ENCODE measurements around the gene CD74. TPM values are rescaled to one million over a fixed set of nuclear protein-coding genes. Genes with fewer than 3 reads are reported as not detected.

Gene CD74
- total RNA-seq, 6 donors from 2014 or later = 957 to 4,783 (median 3,180) TPM

DNA sequence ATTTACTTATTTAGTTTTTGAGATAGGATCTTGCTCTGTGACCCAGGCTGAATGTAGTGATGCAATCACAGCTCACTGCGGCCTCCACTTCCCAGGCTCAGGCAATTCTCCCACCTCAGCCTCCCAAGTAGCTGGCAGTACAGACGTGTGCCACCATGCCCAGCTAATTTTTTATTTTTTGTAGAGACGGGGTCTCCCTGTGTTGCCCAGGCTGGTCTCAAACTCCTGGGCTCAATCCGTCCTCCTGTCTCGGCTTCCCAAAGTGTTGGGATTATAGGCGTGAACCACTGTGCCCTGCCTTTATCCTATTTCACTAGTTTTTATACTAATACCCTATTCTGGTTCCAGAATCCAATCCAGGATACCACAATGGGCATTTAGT, 30.0 kb upstream of the CD74 start:
- Histone ChIP-seq H3K9me3 (no peaks in the 10 kb centered on the region), H3K4me3 (no peak overlapping the region), H3K27ac (no peak overlapping the region), H3K27me3 (no peaks in the 10 kb centered on the region), H3K36me3 (peaks cover 36 to 61% (median 50%) of the 10 kb centered on the region in 4 donors), H3K4me1 (peaks cover 2 to 11% (median 9%) of the 10 kb centered on the region in 4 donors)
- WGBS, 2 donors = 84 to 85% methylated on average over 6 of the region's 6 CpGs
- ATAC-seq (ENCODE audit: low FRiP score in 2 of 2) (no peak), DNase-seq (no peak)
- TF ChIP-seq EP300 (IDR thresholded peaks at IDR 0.05) (no peak), POLR2AphosphoS5 (IDR thresholded peaks at IDR 0.05) (no peak), POLR2A (IDR thresholded peaks at IDR 0.05) (no peak)
- TF ChIP-seq, protein P1, sequence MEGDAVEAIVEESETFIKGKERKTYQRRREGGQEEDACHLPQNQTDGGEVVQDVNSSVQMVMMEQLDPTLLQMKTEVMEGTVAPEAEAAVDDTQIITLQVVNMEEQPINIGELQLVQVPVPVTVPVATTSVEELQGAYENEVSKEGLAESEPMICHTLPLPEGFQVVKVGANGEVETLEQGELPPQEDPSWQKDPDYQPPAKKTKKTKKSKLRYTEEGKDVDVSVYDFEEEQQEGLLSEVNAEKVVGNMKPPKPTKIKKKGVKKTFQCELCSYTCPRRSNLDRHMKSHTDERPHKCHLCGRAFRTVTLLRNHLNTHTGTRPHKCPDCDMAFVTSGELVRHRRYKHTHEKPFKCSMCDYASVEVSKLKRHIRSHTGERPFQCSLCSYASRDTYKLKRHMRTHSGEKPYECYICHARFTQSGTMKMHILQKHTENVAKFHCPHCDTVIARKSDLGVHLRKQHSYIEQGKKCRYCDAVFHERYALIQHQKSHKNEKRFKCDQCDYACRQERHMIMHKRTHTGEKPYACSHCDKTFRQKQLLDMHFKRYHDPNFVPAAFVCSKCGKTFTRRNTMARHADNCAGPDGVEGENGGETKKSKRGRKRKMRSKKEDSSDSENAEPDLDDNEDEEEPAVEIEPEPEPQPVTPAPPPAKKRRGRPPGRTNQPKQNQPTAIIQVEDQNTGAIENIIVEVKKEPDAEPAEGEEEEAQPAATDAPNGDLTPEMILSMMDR (IDR thresholded peaks at IDR 0.05) = no peak

DNA sequence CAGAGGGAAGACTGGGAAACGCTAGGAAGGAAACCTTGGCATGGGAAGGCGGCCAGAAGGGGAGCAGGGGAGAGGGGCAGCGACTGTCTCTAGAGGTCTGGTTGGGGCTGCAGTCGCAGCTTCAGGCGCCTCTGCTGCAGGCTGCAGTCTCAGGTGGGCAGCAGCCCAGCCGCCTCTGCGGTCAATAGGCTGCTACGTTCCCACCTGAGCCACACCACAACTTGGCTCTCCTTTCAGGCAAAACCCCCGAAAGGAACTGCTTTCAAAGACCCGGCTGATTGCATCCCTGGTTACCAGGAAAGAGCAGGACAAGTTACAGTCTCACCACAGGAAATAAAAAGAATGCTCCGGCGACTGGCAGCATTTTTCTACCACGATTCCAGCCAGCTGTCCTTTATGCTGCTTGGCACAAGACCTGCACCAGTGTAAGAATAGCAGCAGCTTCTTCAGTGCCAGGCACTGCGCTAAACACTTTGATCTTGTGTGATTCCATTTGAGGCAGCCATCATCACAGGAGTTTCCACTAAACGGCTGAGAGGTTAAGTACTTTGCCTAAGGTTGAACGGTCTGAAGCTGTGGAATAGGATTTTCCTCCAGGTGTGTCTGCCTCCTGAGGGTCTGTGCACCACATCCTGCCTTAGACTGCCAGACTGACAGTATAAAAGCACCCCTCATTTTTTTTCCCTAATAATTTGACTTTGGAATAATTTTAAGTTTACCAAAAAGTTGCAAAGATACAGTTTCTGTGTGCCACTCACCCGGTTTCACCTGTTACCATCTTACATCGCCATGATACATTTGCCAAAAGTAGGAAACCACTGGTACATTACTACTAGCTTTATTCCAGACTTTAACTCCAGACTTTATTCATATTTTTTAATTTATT, 29.3 kb upstream of the CD74 start:
- DNase-seq (no peak), ATAC-seq (ENCODE audit: low FRiP score in 2 of 2) (no peak)
- Histone ChIP-seq H3K4me1 (peaks cover 0 to 5% (median 3%) of the 10 kb centered on the region in 4 donors), H3K9me3 (no peaks in the 10 kb centered on the region), H3K4me3 (no peak overlapping the region), H3K36me3 (peaks cover 30 to 55% (median 45%) of the 10 kb centered on the region in 4 donors), H3K27ac (no peak overlapping the region), H3K27me3 (no peaks in the 10 kb centered on the region)
- 55 to 65% methylated on average over 15 to 18 of the region's 18 CpGs for WGBS, 2 donors
- TF ChIP-seq EP300 (IDR thresholded peaks at IDR 0.05) = no peak
- TF ChIP-seq, protein P1 (IDR thresholded peaks at IDR 0.05) = no peak
- no peak for TF ChIP-seq POLR2A (IDR thresholded peaks at IDR 0.05)
- TF ChIP-seq POLR2AphosphoS5 (IDR thresholded peaks at IDR 0.05) = no peak

DNA sequence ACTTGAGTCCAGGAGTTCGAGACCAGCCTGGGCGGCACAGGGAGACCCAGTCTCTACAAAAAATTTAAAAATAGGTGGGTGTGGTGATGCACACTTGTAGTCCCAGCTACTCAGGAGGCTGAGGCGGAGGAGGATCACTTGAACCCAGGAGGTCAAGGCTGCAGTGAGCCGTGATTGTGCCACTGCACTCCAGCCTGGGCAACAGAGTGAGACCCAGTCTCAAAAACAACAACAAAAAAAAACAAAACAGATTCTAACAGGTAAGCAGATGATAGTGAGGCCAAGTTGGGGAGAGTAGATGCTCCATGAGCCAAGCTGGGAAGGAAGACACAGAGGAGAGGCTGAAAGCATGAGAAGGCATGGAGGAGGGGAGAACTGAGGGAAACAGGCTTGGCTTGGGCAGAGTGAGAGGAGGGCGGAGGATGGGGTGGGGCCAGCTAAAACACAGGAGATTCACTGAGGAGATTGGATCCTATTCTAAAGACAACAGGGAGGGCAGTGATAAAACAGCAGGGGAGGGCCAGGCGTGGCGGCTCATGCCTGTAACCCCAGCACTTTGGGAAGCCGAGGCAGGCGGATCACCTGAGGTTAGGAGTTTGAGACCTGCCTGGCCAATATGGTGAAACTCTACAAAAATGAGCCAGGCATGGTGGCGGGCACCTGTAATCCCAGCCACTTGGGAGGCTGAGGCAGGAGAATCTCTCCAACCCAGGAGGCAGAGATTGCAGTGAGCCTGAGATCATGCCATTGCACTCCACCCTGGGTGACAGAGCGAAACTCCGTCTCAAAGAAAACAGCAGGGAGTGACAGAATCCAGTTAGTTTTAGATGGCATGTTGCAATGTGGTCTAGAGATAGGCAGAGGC, 28.5 kb upstream of the CD74 start:
- DNase-seq (no peak), ATAC-seq (ENCODE audit: low FRiP score in 2 of 2) (no peak)
- Histone ChIP-seq H3K9me3 (no peaks in the 10 kb centered on the region), H3K36me3 (peaks cover 22 to 46% (median 36%) of the 10 kb centered on the region in 4 donors), H3K27ac (no peak overlapping the region), H3K27me3 (no peaks in the 10 kb centered on the region), H3K4me3 (no peak overlapping the region), H3K4me1 (peaks cover 0 to 3% (median under 1%) of the 10 kb centered on the region in 4 donors)
- TF ChIP-seq POLR2A (IDR thresholded peaks at IDR 0.05) (no peak), EP300 (IDR thresholded peaks at IDR 0.05) (no peak), POLR2AphosphoS5 (IDR thresholded peaks at IDR 0.05) (no peak)
- TF ChIP-seq, protein P1 (IDR thresholded peaks at IDR 0.05) = no peak
- 94 to 95% methylated on average over 12 of the region's 12 CpGs for WGBS, 2 donors

DNA sequence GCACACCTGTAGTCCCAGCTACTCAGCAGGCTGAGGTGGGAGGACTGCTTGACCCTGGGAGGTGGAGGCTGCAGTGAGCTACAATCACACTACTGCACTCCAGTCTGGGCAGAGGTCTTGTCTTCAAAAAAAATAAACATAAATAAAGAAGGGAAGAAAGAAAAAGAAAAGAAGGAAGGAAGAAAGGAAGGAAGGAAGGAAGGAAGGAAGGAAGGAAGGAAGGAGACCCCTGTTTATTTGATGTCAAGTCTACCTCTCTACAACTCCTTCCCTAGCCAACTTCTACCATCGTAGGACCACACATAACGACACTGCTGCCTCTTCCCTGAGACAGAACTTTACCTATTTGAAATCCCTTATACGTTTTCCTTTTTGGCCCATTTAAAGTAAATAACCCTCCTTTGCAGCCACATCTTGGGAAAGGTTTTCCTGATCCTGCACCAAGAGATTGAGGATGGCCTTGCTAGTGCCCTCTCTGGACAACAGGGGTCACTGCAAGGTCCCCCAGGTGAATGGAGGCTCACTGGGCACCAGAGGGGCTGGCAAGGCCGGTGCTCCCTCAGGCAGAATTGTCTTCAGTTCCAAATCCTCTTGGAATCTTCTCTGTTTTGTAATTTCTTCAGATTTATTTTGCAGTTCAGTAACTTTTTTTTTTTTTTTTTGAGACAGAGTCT, 26.3 kb upstream of the CD74 start:
- H3K27ac ChIP-seq = no peak overlapping the region
- no peak for DNase-seq
- peaks cover 0 to 6% (median 5%) of the 10 kb centered on the region in 4 donors for H3K4me1 ChIP-seq
- no peaks in the 10 kb centered on the region for H3K27me3 ChIP-seq
- no peak overlapping the region for H3K4me3 ChIP-seq
- no peaks in the 10 kb centered on the region for H3K9me3 ChIP-seq
- peak in 1 of 2 donors; percentile 56 for ATAC-seq (ENCODE audit: low FRiP score in 2 of 2)
- WGBS, 2 donors = 37 to 54% methylated on average over 4 of the region's 4 CpGs
- H3K36me3 ChIP-seq = peaks cover 3 to 24% (median 14%) of the 10 kb centered on the region in 4 donors
- TF ChIP-seq POLR2AphosphoS5 (IDR thresholded peaks at IDR 0.05) = no peak
- TF ChIP-seq, protein P1 (IDR thresholded peaks at IDR 0.05) = peak; percentile 10 to 52 (median 34)
